Fibroblast of the aortic adventitia (primary cell): ENCODE results near the gene NCAPD3. TPM values are rescaled to one million over a fixed set of nuclear protein-coding genes. Genes with fewer than 3 reads are reported as not detected.
"Not testable (repeated sequence)": the region's sequence is repeated elsewhere in the genome, so short reads cannot be mapped to it uniquely, and the experiment has no call there.

Experiments used
- DNase-seq: peaks from one replicate; pipeline ENCODE4 v3.0.0-alpha.2; 2010; ENCODE audit warnings: low read depth
- H3K4me3 ChIP-seq: 2 replicates; pipeline ENCODE4 v1.5.1; 2011; ENCODE audit warnings: low read depth, mild to moderate bottlenecking, control low read depth, low read length, moderate library complexity
- total RNA-seq: library from RNA; depleted of rRNA; stranded (reverse); fragments of >200 nt; gene quantifications from 2 replicates; pipeline ENCODE4 v1.2.3, GENCODE V29; 2012; ENCODE audit warnings: low replicate concordance
- TF ChIP-seq, protein P1 (sequence below): IDR thresholded peaks from 2 replicates; pipeline ENCODE4 v1.5.1; 2011; ENCODE audit warnings: mild to moderate bottlenecking, low read length, control low read depth, inconsistent platforms; ENCODE audit not compliant: insufficient read depth

Gene NCAPD3
- total RNA-seq, 1 donor, result 29.7 TPM

DNA sequence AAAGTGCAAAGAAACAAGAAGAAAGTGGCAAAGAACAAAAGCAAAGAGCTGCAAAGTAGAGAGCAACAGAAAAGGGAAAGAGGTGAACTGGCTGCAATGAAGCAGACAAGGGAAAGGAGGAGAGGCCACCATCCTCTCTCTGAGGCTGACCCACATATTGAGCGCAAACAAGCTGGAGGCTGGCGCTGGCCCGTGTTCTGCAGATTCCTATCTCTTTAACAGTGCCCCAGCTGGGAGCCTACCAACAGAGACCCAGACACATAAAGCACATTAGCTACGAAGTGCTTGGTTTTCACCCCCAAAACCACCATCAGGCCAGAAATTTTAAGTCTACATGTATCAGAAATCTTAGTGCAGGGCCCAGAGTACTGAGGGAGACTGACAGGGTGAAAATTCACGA lies 17.6 kb downstream of the NCAPD3 start:
- H3K4me3 ChIP-seq, result no peak overlapping the region
- TF ChIP-seq, protein P1, sequence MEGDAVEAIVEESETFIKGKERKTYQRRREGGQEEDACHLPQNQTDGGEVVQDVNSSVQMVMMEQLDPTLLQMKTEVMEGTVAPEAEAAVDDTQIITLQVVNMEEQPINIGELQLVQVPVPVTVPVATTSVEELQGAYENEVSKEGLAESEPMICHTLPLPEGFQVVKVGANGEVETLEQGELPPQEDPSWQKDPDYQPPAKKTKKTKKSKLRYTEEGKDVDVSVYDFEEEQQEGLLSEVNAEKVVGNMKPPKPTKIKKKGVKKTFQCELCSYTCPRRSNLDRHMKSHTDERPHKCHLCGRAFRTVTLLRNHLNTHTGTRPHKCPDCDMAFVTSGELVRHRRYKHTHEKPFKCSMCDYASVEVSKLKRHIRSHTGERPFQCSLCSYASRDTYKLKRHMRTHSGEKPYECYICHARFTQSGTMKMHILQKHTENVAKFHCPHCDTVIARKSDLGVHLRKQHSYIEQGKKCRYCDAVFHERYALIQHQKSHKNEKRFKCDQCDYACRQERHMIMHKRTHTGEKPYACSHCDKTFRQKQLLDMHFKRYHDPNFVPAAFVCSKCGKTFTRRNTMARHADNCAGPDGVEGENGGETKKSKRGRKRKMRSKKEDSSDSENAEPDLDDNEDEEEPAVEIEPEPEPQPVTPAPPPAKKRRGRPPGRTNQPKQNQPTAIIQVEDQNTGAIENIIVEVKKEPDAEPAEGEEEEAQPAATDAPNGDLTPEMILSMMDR, result no peak
- DNase-seq, result no peak

DNA sequence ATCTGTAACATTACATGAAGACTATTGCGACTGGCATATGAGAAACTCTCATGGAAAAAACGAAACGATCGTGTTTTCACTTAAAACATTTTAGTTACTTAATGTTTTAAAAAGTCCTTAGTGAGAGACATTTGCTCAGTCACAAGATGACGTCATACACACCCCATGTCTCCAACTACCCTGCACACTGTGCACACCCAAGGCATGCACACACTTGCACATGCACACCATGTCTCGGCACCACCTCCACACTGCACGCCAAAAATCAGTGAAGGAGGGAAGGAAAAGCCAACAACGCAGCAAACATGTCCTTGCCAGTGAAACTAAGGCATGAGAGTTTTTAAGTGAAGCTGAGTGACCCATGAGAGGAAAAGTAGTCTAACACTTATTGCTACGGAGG lies 18.0 kb downstream of the NCAPD3 start:
- no peak for DNase-seq
- H3K4me3 ChIP-seq, result no peak overlapping the region
- TF ChIP-seq, protein P1, result no peak

DNA sequence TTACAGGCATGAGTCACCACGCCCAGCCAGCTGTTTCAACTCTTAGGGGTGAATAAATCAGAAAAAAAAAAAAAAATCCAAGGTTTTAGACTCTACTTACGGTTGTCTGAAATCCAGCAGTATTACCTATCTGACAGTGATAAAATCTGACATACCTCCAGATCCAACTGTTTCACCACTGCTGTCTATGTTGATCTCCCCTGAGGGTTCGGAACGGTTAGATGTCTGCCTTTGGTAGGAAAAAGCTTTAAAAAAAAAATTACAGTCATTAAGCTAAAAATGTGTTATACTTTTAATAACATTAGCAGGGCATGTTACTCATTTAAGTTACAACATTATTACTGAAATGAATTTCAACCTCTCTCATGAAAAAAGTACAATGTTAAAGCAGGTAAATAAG lies 21.1 kb downstream of the NCAPD3 start:
- no peak overlapping the region for H3K4me3 ChIP-seq
- DNase-seq, result no peak
- TF ChIP-seq, protein P1, result no peak

DNA sequence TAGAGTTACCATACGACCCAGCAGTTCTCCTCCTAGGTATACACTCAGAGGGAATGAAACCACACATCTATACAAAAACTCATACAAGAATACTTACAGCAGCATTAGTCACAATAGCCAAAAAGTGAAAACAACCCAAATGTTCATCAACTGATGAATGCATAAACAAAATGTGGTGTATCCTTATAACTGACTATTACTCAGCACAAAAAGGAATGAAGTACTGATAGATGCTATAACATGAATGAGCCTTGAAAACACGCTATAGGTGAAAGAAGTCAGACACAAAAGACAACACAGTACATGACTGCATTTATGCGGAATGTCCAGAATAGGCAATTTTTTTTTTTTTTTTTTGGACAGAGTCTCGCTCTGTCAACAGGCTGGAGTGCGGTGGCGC lies 23.1 kb downstream of the NCAPD3 start:
- H3K4me3 ChIP-seq, result no peak overlapping the region
- TF ChIP-seq, protein P1, result no peak
- no peak for DNase-seq

DNA sequence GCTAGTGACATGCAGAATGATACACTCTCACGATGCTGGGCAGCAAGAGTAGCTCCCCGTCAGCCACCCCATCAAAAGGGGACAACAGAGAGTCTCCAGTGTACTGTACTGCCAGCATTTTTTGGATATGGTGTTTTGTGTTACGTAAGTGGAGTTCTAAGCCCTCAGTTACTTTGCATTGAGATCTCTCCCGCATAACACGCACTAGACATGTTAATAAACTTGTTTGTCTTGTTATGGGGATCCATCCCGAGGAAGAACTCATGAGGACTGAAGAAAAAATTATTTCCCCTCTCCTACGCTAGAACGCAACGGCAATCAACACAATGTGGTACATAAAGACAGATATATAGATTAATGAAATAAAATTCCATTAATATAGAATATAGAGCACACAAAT lies 24.2 kb downstream of the NCAPD3 start:
- DNase-seq, result no peak
- H3K4me3 ChIP-seq, result no peak overlapping the region
- TF ChIP-seq, protein P1, result no peak

DNA sequence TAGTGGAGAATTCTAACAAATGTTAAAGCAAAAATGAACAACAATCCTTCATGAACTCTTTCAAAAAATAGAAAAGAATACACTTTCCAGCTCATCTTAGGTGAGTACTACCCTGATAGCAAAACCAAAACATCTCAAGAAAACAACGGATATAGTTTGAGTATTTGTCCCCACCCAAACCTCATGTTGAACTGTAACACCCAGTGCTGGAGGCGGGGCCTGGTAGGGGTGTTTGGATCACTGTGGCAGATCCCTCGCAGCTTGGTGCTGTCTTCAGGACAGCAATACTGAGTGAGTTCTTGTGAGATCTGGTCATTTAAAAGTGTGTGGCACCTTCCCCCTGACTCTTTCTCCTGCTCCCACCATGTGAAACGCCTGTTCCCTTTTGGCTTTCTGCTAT lies 27.0 kb downstream of the NCAPD3 start:
- no peak for DNase-seq
- no peak overlapping the region for H3K4me3 ChIP-seq
- TF ChIP-seq, protein P1, result no peak

DNA sequence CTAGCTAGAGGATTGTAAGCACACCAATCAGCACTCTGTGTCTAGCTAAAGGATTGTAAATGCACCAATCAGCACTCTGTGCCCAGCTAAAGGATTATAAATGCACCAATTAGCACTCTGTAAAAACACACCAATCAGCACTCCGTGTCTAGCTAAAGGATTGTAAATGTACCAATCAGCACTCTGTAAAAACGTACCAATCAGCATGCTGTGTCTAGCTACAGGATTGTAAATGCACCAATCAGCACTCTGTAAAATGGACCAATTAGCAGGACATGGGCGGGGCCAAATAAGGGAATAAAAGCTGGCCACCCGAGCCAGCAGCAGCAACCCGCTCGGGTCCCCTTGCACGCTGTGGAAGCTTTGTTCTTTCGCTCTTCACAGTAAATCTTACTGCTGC lies 35.7 kb downstream of the NCAPD3 start:
- not testable (repeated sequence) for H3K4me3 ChIP-seq, DNase-seq
